UCSD-AML1 (cell line): Measurements from ENCODE around the gene SUN1.

Experiments
- DNase-seq: peaks from one replicate; lab custom pipeline; 2025; ENCODE audit not compliant: unreplicated experiment; lab: John Stamatoyannopoulos, UW

Gene SUN1

DNA sequence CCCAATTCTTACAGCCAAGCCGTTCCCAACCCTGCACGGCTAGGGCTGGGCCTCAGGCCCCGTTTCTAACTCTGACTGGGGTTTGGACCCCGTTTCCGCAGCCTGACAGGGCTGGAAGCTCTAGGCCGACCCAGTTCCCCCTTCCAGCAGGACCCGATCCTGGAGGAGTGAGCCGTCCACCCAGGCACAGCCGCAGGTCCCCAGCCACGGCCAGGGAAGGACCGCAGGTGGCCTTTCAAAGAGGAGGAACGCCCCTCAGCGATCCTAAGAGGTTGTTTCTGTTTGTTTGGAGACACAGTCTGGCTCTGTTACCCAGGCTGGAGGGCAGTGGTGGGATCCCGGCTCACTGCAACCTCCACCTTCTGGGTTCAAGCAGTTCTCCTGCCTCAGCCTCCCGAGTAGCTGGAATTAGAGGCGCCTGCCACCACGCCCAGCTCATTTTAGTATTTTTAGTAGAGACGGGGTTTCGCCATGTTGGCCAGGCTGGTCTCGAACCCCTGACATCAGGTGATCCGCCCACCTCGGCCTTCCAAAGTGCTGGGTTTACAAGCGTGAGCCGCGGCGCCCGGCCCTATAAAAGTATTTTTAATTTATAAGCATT, 43.3 kb downstream of the SUN1 start:
- DNase-seq: no peak

DNA sequence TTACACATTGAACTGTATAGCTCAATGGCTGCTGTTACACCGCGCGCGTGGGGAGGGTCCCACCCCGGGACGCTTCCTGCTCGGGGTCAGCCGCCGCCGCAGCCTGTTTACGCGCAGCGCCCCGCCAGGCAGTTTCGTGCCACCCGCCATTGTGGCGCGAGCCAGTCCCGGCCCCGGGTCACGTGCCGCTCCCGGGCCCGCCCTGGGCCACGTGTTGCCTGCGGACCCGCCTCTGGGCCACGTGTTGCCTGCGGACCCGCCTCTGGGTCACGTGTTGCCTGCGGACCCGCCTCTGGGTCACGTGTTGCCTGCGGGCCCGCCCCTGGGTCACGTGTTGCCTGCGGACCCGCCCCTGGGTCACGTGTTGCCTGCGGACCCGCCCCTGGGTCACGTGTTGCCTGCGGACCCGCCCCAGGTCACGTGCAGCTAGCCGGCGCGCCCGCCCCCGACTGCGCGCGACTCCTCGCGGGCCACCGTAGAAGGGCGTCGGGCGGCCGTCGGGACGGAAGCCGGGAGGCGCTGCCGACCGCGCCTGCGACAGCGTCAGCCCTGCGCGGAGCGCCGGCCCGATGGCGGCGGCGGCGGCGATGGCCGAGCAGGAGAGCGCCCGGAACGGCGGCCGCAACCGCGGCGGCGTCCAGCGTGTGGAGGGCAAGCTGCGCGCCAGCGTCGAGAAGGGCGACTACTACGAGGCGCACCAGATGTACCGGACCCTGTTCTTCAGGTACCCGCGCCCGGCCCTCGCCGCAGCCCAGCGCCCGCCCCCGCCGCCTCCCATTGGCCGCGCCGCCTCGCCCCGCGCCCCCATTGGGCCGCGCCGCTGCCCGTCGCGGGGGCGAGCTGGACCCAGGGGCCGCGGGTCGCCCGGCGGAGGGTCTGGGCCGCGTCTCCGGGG, 44.0 kb downstream of the SUN1 start, which contains the start of gene GET4:
TSS of gene GET4 (plus strand) at position 478 of the 895 bp plus-strand sequence. CDS start at position 570, 92 bp downstream.
- DNase-seq: peak; percentile 89

DNA sequence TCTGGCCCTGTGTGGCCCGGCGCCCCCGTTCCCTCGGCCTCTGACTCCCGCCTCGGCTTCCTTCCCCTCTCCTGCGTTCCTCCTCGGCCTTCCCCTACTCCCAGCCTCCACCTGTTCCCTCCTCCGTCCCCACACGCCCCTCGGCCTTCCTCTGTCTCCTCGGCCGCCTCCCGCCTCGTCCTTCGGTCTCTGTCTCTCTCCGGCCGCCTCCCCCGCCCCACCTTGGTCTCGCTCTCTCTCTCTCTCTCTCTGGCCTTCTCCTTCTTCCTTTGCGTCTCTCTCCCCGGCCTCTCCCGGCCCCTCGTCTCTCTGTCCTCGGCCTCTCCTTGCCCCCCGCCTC, 44.7 kb downstream of the SUN1 start:
- DNase-seq: no peak

DNA sequence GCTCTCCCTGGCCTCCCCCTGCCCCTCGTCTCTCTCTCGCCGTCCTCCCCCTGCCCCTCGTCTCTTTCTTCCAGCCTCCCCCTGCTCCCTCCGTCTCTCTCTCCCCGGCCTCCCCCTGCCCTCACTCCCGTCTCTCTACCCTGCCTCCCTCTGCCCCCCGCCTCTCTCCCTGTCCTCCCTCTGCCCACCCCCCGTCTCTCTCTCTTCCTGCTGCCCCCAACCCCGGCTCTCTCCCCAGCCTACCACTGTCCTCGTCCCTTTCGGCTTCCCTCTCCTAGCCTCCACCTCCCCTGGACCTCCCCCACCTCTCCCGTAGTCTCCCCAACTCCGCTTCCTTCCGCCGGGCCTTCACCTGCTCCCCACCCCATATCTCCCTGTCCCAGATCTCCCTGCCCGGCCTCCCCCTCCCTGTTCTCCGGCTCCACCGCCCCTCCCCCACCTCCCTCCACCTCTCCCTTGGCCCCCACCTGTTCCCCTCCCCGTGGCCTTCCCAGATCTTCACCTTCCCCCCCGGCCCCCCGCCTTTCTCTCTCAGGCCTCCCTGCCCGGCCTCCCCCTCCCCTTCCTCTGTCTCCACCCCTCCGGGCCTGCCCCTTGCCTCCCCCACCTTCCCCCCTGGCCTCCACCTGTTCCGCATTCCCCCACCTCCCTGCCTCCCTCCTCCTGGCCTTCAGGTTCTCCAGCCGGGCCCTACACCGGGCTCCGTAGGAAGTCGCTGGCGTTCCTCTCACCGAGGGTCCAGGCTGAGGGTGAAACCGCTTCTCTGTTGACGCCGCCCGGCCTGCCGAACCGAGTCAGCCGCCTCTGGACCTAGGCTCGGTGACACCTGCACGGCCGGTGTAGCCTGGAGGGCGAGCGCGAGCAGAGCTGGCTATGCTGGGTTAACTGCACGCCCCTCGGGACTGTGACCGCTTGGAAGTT, 45.3 kb downstream of the SUN1 start:
- peak; percentile 9 for DNase-seq

DNA sequence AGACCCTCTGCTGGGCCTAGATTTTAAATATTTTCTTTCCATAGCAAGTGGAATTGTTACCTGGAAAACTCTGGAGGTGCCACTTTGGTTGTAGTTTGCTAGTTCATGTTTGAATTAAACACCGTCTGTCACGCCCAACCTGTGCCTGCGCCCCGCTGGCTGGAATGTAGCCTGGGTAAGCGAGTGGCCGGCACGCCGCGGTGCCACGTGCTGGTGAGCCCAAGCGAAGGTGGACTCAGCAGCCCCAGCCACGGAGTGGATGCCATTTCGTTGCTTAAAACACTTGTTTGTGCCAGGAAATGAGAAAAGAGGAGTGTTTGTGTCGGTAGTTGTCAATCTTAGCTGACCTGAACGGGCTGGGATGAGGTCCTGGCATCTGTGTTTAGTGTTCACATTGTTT, 46.8 kb downstream of the SUN1 start:
- DNase-seq: no peak

DNA sequence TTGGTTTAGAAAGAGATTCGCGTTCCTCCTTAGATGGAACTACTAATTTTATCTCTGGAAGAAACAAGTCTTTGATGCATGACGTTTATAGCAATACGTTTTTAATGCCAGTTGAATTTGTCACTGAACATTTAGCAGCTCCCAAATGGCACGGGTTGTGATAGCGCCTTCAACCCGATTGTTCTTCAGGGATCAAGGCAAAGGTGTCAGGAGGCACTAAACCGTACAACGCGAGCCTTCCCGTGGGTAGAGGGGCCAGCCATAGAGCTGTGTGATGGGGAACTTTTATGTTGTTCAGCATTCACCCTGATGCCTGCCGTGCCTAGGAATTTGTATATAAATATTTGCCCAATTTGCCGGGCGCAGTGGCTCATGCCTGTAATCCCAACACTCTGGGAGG, 47.4 kb downstream of the SUN1 start:
- no peak for DNase-seq

DNA sequence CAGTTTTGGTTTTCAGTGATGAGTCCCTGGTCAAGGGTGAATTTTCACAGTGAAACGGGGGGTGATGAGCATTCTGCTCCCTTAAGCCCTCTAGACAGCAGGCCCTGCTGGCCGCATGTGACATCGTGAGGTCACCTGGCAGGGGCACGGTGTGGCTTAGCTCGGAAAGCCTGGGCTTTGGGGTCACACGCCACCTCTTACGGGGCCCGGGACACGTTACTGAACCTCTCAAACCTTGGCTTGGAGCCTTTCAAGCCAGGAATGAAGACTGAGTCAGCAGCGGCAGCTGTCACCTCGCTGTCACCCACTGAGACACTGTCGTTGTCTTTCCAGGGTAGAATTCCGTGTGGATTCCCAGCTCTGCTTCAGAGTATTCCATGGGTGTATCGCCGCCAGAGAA, 48.2 kb downstream of the SUN1 start:
- DNase-seq: no peak

DNA sequence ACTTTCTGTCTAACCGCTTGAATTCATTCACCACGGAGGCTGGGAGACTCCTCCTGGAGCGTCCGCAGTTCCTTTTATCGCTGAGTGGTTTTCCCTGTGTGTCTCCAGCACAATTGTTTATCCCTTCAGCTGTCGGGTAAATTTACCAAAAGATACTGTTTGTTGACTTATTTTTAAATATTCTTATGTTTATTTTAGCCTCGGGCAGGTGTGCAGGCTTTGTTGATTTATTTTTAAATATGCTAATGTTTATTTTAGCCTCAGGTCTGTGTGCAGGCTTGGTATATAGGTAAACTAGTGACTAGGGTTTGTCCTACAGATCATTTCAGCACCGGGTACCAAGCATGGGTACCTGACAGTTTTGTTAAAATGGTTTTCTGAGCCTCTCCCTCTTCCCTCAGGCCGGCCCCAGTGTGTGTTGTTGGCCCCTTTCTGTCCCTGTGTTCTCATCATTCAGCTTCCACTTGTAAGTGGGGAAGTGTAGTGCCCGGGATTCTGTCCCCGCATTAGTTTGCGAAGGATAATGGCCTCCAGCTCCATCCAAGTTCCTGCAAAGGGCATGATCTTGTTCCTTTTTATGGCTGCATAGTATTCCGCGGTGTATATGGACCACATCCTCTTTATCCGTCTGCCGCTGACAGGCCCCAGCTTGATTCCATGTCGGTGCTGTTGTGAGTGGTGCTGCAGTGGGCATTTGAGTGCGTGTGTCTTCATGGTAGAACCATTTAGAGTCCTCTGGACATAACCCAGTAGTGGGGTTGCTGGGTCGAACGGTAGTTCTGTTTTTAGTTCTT, 49.4 kb downstream of the SUN1 start:
- DNase-seq: no peak

DNA sequence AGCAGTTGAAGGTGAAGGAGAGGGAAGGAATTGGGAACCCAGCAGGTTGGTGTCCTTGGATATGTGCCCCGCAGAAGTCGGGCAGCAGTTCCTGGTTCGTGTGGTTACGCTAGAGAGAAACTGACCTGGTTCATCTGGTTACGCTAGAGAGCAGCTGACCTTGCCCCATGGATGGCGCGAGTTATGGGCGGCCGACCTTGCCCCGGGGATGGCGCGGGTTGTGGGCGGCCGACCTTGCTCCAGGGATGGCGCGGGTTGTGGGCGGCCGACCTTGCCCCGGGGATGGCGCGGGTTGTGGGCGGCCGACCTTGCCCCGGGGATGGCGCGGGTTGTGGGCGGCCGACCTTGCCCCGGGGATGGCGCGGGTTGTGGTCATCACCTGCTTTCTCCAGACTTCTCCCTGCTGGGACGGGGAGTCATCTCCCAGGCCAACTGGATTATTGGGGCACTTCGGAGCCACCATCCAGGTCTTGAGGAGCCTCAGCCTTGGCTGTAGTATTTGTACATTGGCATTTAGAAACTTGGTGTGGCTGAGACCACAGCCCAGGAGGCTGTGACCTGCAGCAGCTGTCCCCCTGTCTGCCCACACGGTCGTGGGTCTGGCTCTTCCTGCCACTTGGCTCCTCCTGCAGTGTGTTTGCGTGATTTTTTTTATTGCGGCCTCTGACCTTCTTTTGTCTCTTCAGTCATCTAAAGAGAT, 50.2 kb downstream of the SUN1 start:
- DNase-seq: no peak

DNA sequence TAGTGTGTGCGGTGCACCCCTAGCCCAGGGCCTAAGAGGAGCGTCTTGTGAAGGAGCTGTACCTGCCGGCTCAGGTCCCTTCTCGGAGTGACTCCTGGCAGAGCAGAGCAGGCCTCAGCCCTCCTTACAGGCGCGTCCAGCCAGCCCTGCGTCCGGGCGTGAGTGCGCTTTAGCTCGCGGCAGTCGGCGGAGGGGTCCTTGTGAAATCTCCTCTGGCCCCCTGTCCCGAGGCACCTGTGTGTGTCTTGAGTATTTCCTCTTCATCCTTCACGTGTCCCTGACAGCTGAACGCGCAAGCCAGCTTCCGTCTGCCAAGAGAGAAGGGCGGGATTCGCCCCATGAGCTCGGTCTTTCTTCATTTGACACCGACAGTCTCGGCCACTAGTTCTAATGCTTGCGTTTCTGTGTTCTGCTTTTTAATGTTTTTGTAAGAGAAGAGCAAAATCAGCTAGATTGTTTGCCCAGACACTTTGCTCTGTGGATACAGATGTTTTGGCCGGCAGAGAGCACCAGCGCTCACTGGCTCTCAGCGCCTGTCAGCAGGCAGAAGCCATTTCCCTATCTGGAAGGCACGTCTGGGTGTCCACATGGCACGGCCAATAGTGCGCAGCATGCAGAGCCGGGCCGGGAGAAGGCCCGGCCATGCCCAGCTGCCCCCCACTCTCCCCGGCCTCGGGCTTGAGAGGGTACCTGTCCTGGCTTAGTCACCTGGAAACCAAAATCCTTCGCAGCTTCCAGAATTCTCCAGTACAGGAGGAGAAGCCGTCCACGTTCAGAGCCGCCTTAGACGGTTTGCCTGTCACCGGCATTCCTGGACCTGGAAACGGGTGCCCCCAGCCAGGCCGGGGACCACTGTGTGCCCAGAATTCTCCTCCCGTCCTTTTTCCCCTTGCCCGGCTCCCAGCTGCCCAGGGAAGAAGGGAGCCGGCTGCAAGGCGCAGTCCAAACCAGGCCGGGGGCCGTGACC, 51.1 kb downstream of the SUN1 start:
- DNase-seq: no peak

DNA sequence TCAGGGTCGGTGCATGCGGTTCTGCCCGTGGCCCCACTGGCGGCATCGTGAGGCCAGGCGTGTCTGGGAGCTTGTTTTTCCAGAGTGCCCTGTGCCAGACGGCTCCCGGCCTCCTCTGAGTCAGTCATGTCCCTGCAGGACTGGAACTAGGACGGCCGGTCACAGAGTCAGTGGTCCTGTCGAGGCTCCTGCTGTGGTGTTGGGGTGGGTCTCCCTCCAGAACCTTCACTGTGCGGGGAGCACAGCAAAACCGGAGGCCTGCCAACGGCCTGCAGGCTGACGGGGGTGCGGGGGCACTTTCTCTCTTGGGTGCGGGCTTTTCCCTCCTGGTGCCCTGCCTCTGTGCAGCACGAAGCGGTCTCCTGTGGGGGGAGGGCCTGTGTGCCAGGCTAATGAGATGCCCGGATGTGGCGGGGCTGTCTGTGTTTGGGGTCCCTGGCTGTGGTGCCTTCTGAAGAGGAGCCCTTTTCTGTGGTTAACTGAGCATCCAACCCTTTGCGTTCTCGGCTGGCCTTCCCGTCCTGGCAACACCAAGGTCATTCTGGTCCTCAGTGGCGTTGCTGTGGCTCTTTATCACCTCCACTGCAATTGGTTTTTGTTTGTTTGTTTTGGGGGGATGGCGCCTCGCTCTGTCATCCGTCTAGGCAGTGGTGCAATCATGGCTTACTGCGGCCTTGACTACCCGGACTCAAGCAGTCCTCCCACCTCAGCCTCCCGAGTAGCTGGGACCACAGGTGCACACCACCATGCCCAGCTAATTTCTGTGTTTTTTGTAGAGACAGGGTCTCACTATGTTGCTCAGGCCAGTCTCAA, 52.1 kb downstream of the SUN1 start:
- DNase-seq: no peak

DNA sequence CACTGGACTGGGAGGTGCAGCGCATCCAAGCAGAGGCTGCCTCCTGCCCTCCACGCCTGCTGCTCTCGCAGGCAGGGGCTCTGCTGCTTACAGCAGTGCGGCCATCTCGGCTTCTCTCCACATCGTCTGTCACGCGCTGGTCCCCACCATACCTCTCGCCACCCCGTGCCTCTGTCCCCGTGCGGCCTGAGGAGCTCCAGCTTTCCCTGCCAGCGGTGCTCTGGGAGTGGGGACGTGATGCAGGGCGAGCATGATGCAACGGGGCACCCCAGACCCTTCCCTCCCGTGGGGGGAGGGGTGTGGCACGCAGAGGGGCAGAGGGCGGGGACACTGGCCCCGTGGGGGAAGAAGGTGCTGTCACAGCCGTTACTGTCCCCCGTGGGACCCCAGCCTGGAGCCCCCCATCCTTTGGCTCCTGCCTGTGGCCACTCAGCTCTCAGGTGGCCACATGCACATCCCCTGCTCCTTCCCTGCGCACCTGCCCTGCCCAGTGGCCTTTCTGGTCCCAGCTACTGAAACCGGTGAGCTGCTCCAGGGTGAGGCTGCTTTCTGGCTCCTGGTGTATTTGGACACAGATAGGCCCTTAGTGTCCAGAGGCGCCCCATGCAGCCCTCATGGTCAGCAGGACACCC, 53.1 kb downstream of the SUN1 start:
- no peak for DNase-seq

DNA sequence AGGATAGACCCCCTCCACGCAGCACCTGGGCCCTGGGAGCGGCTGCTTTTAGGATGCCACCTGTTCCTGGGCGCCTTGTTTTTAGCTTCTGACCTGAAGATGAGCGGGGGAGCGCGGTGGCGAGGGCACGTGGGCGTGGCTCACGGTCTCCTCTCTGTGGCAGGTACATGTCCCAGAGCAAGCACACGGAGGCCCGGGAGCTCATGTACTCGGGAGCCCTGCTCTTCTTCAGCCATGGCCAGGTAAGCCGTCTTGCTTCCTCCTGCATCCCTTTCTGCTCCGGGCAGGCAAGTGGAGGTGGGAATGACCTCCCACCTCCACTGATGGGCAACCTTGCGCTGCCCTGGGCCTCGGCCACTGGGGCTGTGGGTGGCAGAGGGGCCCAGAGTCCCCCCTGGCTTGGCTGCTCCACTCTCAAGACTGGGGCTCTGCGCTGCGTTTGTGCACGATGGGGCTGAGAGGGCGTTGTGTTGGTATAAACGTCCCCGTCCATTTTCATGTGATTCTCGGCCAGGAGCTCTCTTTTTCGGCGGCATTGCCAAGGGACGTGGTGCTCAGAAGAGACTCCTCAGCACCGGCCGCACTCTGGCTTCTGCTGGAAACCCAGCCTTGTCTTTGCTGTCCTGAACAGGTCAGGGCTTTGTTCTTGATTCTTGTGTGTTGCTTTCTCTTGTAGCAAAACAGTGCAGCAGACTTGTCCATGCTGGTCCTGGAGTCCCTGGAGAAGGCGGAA, 53.8 kb downstream of the SUN1 start:
- no peak for DNase-seq

DNA sequence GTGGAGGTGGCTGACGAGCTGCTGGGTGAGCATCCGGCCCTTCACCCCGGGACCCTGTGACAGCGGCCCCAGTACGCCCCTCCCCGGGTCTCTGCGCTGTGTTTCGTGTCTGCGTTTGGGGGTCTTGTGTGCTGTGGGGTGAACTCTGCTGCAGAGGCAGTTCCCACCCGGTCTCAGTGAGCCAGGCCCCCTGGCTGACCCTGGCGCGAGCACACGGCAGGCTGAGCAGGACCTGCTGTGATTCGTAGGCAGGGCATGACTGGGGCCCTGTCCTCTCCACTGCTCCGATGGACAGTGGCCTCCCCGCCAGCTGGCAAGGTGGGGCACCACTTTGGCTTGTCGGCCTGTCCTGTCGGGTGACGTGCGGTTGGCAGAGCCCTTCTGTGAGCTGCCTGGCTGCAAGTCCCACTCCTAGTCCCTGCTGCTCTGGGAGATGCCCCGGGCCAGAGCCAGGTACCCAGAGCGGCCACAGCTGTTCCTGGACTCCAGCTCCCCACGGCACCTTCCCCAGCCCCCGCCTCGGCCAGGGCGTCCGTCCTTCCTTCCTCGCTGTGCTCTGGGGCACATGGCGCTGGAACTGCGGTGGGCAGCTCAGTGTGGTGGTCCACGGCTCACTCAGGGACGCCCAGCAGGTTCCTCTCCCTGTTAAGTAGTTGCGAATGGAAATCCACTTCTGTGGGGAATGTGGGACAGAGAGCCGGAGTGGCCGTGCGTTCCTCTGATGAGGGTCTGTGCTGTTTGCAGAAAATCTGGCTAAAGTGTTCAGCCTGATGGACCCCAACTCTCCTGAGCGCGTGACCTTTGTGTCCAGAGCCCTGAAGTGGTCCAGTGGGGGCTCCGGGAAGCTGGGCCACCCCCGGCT, 54.6 kb downstream of the SUN1 start:
- no peak for DNase-seq

DNA sequence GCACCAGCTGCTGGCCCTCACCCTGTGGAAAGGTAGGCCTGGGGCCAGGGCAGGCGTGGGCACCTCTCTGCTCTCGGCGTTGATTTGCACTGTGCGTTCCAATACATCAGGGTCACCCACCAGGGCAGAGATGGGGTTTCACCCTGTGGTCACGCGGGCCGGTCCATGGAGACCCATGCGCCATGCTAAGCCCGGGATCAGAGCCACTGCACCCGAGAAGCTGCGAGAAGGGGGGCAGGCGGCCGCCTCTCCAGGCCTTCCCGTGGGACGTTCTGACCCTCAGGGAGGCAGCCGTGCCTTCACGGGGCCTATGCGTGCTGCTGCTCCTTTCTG, 55.2 kb downstream of the SUN1 start:
- DNase-seq: no peak
